Kidney tubule cell (primary cell): ENCODE measurements around the gene FAM107A.

Source experiments
- DNase-seq: peaks from one replicate; pipeline ENCODE4 v3.0.0-alpha.2; 2018; ENCODE audit warnings: low spot score

Gene FAM107A

DNA sequence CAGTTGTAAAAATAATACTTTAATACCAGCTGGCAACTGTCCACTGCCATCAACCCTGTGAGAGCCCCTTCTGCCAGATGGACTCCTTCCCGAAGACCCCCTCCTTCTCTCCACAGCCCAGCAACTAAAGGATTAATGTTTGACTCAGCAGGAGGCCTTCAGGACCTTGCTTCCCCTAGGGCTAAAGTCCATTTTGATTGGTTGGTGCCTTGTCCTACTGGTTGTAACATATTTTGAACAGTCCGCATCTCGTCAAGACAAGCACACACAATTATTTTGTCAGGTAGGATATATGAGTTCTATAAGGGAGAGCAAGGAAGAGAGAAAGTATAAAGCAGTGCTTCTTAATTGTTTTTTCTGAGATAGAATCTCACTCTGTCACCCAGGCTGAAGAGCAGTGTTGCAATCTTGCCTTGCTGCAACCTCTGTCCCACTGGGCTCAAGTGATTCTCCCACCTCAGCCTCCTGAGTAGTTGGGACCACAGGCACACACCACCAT is 58.9 kb downstream of the FAM107A start:
- no peak for DNase-seq

DNA sequence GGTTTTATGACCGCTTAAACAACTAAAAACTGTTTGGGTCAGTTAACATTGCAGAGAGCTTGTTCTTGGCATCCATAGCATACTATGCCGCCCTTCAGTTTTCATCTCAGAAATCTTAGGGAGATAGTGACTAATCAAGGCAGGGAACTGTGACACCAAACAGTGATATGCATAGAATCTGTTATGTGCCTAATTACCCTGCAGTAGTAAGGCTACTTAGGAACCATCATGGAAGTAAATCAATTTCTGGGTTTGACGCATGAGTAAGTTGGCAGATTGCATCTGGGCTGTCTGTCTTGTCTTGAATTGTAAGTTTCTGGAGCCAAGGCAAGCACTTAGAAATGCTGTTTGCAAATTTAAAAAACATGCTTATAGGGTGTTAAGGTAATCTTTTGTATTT is 62.8 kb downstream of the FAM107A start:
- DNase-seq, result no peak
